HG03432 (cell line): ENCODE results near the gene KIF24.
"Not testable (repeated sequence)": the region's sequence is repeated elsewhere in the genome, so short reads cannot be mapped to it uniquely, and the experiment has no call there.

Source experiments
- ATAC-seq: cut with Tn5 transposase; IDR thresholded peaks from one replicate; pipeline ENCODE4 v1.9.1; 2021; ENCODE audit warnings: mild to moderate bottlenecking, moderate library complexity; ENCODE audit not compliant: unreplicated experiment

KIF24 gene

DNA sequence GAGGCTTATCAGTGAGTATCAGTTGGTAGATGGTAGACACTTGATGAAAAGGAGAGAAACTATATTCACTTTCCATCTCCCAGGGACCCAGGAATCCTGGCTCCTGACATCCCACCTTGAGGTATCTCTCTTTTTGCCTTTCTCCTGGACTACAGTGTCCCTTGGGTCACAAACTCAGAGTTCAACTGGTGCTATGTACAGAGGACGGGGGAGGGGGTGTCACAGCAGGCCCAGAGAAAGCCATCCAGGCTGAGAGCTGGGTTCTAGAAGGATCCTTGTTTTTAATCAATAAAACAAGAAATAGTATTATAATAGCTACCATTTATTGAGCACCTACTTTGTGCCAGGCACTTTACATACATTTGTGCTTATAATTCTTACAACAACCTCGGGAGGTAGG lies 37.3 kb upstream of the KIF24 start:
- no peak for ATAC-seq

DNA sequence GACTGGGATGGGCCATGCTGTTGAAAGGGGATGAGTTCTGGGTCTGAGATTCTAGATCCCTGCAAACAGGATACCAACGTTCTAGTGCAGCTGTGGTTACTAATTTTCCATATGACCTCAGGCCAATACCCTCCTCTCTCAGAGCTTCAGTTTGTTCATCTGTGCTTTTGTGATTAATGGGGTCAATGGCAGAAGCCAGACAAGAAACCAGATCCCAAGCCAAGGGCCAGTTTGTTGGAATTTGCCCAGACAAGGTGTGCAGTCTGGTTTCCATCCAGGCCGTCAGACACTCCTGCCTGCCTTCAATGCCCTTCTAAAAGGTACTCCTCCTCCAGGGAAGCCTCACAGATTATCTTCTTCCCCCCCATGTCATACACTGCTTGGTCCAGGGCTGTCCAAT lies 36.2 kb upstream of the KIF24 start:
- ATAC-seq = no peak

- no peak for ATAC-seq
These were observed 34.7 kb upstream of the KIF24 start for GRCh38 chr9:34363619-34364351.

GRCh38 chr9:34362614-34363214 lies 33.6 kb upstream of the KIF24 start:
- no peak for ATAC-seq

DNA sequence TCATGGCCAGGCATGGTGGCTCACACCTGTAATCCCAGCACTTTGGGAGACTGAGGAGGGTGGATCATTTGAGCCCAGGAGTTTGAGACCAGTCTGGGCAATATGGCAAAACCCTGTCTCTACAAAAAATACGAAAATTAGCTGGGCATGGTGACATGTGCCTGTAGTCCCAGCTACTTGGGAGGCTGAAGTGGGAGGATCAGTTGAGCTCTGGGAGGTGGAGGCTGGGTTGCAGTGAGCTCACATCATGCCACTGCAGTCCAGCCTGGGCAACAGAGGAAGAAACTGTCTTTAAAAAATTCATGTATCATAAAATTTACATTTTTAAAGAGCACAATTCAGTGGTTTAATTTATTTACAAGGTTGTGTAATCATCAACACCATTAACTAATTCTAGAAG lies 23.9 kb upstream of the KIF24 start:
- ATAC-seq = not testable (repeated sequence)

GRCh38 chr9:34352122-34352652 lies 23.1 kb upstream of the KIF24 start:
- not testable (repeated sequence) for ATAC-seq

GRCh38 chr9:34349324-34349723 lies 20.3 kb upstream of the KIF24 start:
- ATAC-seq = no peak

DNA sequence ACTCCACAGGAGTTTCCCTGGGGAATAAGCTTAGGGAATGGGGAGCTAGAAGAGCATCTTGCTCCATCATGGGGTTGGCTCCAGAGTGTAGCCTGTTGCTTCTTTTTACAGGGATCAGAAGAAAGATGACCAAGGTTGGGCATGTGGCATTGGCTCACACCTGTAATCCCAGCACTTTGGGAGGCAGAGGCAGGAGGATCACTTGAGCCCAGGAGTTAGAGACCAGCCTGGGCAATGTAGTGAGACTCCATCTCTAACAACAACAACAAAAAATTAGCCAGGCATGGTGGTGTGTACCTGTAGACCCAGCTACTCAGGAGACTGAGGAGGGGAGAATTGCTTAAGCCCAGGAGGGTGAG lies 18.7 kb upstream of the KIF24 start:
- ATAC-seq = no peak

DNA sequence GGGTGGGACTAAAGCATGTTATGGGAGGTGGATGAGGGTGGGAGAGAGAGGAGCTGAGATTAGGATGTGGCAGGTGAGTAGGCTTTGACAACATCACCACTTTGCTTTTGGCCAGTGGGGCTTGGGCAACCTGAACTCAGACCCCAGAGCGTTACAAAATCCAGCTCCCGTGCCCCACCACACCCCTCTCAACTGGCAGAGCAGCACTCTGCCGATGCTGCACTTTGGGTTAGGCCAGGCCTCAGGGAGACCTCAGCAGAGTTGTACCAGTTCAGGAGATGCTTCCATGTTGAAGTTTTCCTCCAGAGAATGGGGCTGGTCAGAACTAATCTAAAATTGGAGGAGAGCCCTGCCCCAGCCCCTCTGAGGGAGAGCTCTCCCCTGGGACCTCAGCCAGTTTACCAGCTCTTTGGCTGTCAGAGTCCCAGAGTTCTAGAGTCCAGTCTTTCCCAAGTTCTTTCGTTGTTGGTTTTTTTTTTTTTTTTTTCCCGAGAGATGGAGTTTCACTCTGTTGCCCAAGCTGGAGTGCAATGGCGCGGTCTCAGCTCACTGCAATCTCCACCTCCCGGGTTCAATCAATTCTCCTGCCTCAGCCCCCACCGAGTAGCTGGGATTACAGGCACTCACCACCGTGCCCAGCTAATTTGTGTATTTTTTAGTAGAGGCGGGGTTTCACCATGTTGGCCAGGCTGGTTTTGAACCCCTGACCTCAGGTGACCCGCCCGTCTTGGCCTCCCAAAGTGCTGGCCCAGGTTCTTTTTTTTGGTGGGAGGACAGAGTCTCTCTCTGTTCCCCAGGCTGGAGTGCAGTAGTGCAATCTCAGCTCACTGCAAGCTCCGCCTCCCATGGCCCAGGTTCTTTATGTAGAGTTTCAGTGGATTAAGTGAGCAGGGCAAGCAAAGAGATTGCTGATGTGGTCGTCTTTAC lies 18.1 kb upstream of the KIF24 start:
- no peak for ATAC-seq

DNA sequence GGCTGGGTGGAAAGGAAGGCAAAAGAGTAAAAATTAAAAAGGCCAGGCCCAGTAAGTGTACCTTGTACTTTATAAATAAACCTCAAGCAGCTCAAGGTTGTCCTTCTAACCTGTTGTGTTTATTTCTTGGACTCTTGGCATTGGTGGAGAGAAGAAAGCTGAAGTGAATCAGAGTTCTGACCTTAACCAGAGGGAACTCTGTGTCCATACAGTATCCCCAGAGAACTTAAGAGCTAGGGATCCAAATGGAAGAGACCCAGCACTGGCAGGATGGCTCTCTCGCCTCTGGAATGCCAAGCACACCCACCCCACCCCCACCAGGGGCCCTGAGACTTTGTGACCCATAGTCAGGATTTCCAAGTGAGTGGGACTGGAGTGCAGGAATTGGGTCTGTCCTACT lies 14.5 kb upstream of the KIF24 start:
- no peak for ATAC-seq

- ATAC-seq = no peak
These were observed 14.0 kb upstream of the KIF24 start for GRCh38 chr9:34343090-34343489.

GRCh38 chr9:34341659-34342295 lies 12.7 kb upstream of the KIF24 start:
- no peak for ATAC-seq

DNA sequence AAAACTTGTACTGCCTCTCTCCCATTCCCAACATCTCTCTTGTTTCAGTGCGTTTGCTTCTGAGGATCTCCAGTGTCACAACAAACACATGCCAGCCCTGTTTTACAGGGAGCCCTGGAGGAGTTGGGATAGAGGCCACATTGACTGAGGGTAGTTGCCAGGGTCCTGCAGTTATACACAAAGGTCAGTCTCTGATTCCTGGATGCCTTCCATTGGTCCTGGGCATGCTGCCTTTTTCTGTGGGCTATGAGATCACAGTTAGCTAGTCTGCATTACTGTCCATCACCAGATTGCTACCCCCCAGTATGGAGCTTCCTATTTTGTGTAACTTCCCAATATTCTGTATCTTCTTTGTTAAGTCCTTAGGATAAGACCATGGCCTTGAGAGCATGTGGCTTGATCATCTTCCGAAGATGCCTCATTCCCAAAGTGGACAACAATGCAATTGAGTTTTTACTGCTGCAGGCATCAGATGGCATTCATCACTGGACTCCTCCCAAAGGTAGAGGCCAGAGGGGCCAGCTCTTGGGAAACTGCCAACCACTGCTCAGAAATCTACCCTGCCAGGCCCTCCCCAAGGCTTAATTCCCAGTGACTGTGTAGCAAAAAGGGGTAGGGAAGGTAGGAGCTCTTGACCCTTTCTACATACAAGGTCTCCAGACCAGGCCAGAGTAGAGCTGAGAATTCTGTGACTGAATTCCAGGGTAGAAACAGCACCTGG lies 9.8 kb upstream of the KIF24 start:
- ATAC-seq = no peak

DNA sequence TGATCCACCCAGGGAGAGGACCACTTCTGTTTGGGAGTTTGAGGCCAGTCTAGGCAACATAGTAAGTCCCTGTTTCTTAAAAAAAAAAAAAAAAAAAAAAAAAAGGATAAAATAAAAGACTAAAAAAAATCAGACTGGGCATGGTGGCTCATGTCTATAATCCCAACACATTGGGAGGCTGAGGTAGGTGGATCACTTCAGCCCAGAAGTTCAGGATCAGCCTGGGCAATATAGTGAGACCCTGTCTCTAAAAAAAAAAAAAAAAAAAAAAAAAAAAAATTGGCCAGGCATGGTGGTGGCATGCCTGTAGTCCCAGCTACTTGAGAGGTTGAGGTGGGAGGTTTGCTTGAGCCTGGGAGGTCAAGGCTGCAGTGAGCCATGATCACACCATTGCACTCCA lies 9.0 kb upstream of the KIF24 start:
- not testable (repeated sequence) for ATAC-seq

DNA sequence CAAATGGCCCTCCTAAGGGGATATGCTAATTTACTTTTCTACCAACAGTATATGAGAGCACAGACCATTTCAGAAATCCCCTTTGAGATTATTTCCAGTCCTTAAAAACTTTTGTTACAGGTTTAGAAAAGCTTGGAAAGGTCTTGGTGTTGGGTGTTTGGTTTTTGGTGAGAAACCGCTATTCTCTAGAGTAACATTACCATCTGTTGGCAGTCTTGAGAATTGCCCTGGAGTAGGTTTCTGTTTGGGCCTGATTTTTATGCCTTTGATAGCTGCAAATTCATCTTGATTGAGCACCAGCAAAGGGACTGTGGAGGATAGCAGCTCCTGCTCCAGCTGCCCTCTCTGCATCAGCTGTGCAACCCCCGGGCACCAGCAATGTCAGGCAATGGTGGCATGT lies 8.3 kb upstream of the KIF24 start:
- no peak for ATAC-seq

DNA sequence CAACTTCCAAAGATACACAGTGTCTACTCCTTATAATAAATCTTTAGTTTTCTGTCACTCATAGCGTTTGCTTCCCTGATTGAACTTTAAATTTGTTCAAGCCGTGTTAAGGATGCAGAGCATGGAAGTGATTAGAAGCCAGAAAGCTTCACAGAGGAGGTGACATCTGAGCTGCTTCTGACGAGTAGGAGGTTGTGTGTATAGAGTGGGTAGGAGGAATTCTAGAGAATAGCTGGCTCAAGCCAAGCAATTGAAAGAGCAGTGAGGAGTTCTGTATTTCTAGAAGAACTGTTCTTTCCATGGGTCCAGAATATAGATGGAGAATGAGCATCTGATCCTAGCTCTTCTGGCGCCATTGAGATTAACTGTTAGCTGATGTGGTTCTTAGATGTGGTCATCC lies 6.3 kb upstream of the KIF24 start:
- no peak for ATAC-seq

- ATAC-seq = no peak
These were observed 5.8 kb upstream of the KIF24 start for GRCh38 chr9:34334916-34335315.

- no peak for ATAC-seq
These were observed 5.3 kb upstream of the KIF24 start for GRCh38 chr9:34334337-34334824.

- no peak for ATAC-seq
These were observed 4.8 kb upstream of the KIF24 start for GRCh38 chr9:34333836-34334235.
